Sigmoid colon (tissue), 7 donors: ENCODE results near the gene RBFOX1. TPM values are rescaled to one million over a fixed set of nuclear protein-coding genes. Genes with fewer than 3 reads are reported as not detected.

ENCODE experiments used
- DNase-seq: peaks from one replicate; pipeline ENCODE4 v3.0.0-alpha.2; 2019
- H3K27ac ChIP-seq, 4 donors: fragments of 200-600 bp; sonication (generic); one replicate each; pipeline ENCODE4 v1.5.1; 2016 to 2019; ENCODE audit warnings: mild to moderate bottlenecking in 1 of 4
- H3K27me3 ChIP-seq, 3 donors: fragments of 200-600 bp; sonication (generic); one replicate each; pipeline ENCODE4 v1.5.1; 2019; ENCODE audit warnings: mild to moderate bottlenecking in 1 of 3
- H3K36me3 ChIP-seq, 4 donors: fragments of 200-600 bp; sonication (generic); one replicate each; pipeline ENCODE4 v1.5.1; 2016 to 2019
- H3K4me1 ChIP-seq, 4 donors: fragments of 200-600 bp; sonication (generic); one replicate each; pipeline ENCODE4 v1.5.1; 2017 to 2019
- H3K4me3 ChIP-seq, 4 donors: fragments of 200-600 bp; sonication (generic); one replicate each; pipeline ENCODE4 v1.5.1; 2017 to 2019; ENCODE audit warnings: mild to moderate bottlenecking in 2 of 4, moderate library complexity in 1 of 4
- H3K9me3 ChIP-seq, 4 donors: fragments of 200-600 bp in 3 of 4; sonication (generic) in 3 of 4; one replicate each; pipeline versions ENCODE4 v1.5.1 to v1.6.1; 2013 to 2019
- CTCF ChIP-seq, 4 experiments: fragments of 450-650 bp in 3 of 4; fragments of 200-600 bp in 1 of 4; IDR thresholded peaks; one replicate each; pipeline ENCODE4 v1.5.1; 2016 to 2019; ENCODE audit warnings: antibody characterized with exemption in 4 of 4, mild to moderate bottlenecking in 3 of 4, moderate library complexity in 2 of 4
- EP300 ChIP-seq, 4 donors: sonication (generic); formaldehyde crosslinking; IDR thresholded peaks; one replicate each; pipeline ENCODE4 v1.6.1; 2017; ENCODE audit warnings: antibody characterized with exemption in 4 of 4
- POLR2A ChIP-seq, 2 donors: fragments of 450-650 bp; IDR thresholded peaks; one replicate each; pipeline ENCODE4 v1.6.1; 2016; ENCODE audit warnings: antibody characterized with exemption in 2 of 2, mild to moderate bottlenecking in 2 of 2, moderate library complexity in 2 of 2
- POLR2AphosphoS5 ChIP-seq, 4 donors: sonication (generic); formaldehyde crosslinking; IDR thresholded peaks; one replicate each; pipeline ENCODE4 v1.6.1; 2017; ENCODE audit warnings: antibody characterized with exemption in 4 of 4
- WGBS, 2 donors: extraction: QIAGEN DNeasy Blood & Tissue Kit; methylation state at CpG; one replicate each; pipeline ENCODE4 v1.1.7; 2013; 5-methylcytosine and 5-hydroxymethylcytosine counted together
- intact Hi-C: fragments of 100-400 bp; cut with DNase I; formaldehyde crosslinking; loops from one replicate; pipeline ENCODE4 v1.15.1; 2023
- polyA plus RNA-seq, 3 donors: library from polyadenylated mRNA; stranded (reverse); fragments of 200-250 nt; gene quantifications; one replicate each; pipeline ENCODE4 v1.2.3, GENCODE V29; 2013
- total RNA-seq, 4 donors: library from RNA; depleted of rRNA; stranded (reverse); fragments of >200 nt; gene quantifications; one replicate each; pipeline ENCODE4 v1.1.0, GENCODE V29; 2016
- donor health status: healthy with polysubstance abuse.
- donor health status: Bipolar disorder and iron deficiency.
- donor health status: healthy.

RBFOX1 gene
- total and polyA plus RNA-seq, 7 donors: under 0.01 to 4.4 (median 0.51) TPM; not detected in 3

DNA sequence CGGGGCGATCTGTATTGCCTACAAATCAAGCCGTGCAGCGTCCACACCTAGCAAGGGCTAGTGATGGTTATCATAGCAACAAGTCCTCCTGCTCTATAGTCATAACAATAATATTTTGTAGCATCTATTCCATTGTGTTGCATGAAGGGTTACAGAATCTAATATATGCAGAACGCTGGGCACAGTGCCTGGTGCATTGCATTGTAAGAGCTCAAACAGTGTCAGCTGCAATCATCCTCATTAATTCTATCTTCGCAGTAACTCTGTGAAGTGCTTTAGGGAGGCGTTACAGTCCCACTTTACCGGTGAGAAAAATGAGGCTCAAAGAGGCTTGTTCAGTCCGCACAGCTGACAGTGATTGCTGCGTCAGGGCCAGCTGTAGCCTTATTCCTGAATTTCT, 149.4 kb downstream of the RBFOX1 start:
- Histone ChIP-seq H3K27ac (no peak overlapping the region), H3K36me3 (no peaks in the 10 kb centered on the region), H3K4me1 (no peaks in the 10 kb centered on the region), H3K4me3 (no peak overlapping the region), H3K27me3 (no peaks in the 10 kb centered on the region), H3K9me3 (no peaks in the 10 kb centered on the region)
- no peak for DNase-seq
- TF ChIP-seq POLR2A (IDR thresholded peaks at IDR 0.05) (no peak), POLR2AphosphoS5 (IDR thresholded peaks at IDR 0.05) (no peak), EP300 (IDR thresholded peaks at IDR 0.05) (no peak), CTCF (IDR thresholded peaks at IDR 0.05) (no peak)
- WGBS, 2 donors: 89 to 90% methylated on average over 10 of the region's 10 CpGs
- intact Hi-C loops: no loop called here

DNA sequence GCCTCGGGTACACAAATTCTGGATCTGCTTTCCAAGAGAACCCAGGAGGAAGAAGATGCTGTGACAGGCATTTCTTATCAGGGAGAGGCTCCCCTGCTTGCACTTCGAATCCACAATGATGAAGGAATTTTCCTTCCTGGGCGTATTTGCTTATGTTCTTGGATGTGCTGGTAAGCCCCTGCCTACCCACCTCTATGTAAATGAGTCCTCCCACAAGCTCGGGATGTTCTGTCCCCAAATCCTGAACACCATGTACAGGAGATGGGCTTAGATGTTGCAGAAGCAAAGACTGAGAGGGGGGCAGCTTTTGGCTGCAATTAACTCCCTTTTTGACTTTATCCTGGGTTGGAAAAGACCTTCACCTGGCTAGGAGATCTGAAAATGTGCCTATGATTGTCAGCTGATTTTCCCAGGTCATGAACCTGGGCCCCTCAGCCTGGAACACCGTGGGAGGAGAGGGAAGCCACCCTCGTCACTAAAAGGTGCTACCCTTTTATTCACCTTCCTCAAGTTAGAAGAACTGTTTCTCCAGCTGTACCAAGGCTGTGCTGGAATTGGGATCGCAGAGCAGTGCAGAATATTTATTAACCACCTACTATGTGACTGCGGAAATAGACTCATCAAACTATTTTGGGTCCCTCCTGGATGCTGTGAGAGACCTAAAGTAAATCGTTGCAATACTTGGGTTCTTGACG, 150.1 kb downstream of the RBFOX1 start:
- 67 to 70% methylated on average over 10 of the region's 10 CpGs for WGBS, 2 donors
- H3K4me3 ChIP-seq: no peak overlapping the region
- H3K4me1 ChIP-seq: no peaks in the 10 kb centered on the region
- intact Hi-C loops: no loop called here
- no peaks in the 10 kb centered on the region for H3K9me3 ChIP-seq
- H3K36me3 ChIP-seq: no peaks in the 10 kb centered on the region
- DNase-seq: no peak
- H3K27ac ChIP-seq: no peak overlapping the region
- TF ChIP-seq CTCF (IDR thresholded peaks at IDR 0.05) (no peak), EP300 (IDR thresholded peaks at IDR 0.05) (no peak), POLR2A (IDR thresholded peaks at IDR 0.05) (no peak), POLR2AphosphoS5 (IDR thresholded peaks at IDR 0.05) (no peak)
- H3K27me3 ChIP-seq: no peaks in the 10 kb centered on the region

GRCh38 chr16:7487574-7488323, 155.1 kb downstream of the RBFOX1 start:
- intact Hi-C loops: no loop called here
- Histone ChIP-seq H3K4me1 (no peaks in the 10 kb centered on the region), H3K27ac (no peak overlapping the region), H3K4me3 (no peak overlapping the region), H3K36me3 (no peaks in the 10 kb centered on the region), H3K9me3 (no peaks in the 10 kb centered on the region), H3K27me3 (no peaks in the 10 kb centered on the region)
- 75 to 87% methylated on average over 12 of the region's 12 CpGs for WGBS, 2 donors
- no peak for TF ChIP-seq CTCF (IDR thresholded peaks at IDR 0.05)
- no peak for TF ChIP-seq POLR2A (IDR thresholded peaks at IDR 0.05)
- no peak for TF ChIP-seq POLR2AphosphoS5 (IDR thresholded peaks at IDR 0.05)
- TF ChIP-seq EP300 (IDR thresholded peaks at IDR 0.05): no peak
- no peak for DNase-seq

DNA sequence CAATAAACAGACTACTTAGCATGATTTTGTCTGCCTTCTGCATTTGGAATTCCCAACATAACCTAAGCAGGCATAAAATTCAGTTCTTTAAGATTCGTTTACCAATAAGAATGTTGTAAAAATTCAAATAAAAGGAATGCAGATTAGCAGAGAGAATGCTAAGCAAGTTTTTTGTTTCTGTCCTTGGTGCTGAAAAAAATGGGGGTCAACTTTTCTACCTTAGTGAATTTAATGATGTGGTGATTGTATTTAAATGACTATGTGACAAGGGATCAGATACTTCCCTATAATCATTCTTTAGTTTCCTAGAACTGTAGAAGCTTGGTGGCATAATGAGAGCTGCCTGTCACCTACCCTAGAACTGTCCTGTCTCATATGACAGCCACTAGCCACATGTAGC, 159.5 kb downstream of the RBFOX1 start:
- no peaks in the 10 kb centered on the region for H3K36me3 ChIP-seq
- no peak overlapping the region for H3K4me3 ChIP-seq
- intact Hi-C loops: no loop called here
- H3K9me3 ChIP-seq: no peaks in the 10 kb centered on the region
- no peak for TF ChIP-seq CTCF (IDR thresholded peaks at IDR 0.05)
- no peak for TF ChIP-seq EP300 (IDR thresholded peaks at IDR 0.05)
- no peak for TF ChIP-seq POLR2A (IDR thresholded peaks at IDR 0.05)
- no peak for TF ChIP-seq POLR2AphosphoS5 (IDR thresholded peaks at IDR 0.05)
- 27 to 34% methylated on average over 1 of the region's 1 CpG for WGBS, 2 donors
- no peak for DNase-seq
- no peak overlapping the region for H3K27ac ChIP-seq
- H3K27me3 ChIP-seq: no peaks in the 10 kb centered on the region
- H3K4me1 ChIP-seq: no peaks in the 10 kb centered on the region
